GM21390 (cell line): Measurements from ENCODE around the gene PRKCA.
"Not testable (repeated sequence)": the region's sequence is repeated elsewhere in the genome, so short reads cannot be mapped to it uniquely, and the experiment has no call there.

Source experiments
- ATAC-seq: cut with Tn5 transposase; IDR thresholded peaks from one replicate; pipeline ENCODE4 v1.9.1; 2021; ENCODE audit not compliant: unreplicated experiment

Gene PRKCA

DNA sequence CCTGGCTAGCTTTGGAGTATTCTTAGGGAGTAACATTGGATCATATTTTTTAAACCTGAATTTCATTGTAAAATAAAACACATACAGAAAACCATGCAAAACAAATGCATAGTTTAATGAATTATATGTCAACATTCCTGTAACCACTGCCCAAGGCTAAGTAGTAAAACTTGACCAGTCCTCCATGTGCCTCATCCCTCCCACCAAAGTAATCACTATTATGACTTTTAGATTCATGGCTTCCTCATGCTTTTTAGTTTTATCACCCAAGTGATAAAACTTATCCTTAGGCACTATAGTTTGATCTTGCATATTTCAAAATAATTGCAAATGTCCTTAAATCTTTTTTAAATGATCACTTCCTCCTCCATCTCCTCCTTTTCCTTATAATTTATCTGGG lies 20.4 kb downstream of the PRKCA start:
- ATAC-seq: no peak

DNA sequence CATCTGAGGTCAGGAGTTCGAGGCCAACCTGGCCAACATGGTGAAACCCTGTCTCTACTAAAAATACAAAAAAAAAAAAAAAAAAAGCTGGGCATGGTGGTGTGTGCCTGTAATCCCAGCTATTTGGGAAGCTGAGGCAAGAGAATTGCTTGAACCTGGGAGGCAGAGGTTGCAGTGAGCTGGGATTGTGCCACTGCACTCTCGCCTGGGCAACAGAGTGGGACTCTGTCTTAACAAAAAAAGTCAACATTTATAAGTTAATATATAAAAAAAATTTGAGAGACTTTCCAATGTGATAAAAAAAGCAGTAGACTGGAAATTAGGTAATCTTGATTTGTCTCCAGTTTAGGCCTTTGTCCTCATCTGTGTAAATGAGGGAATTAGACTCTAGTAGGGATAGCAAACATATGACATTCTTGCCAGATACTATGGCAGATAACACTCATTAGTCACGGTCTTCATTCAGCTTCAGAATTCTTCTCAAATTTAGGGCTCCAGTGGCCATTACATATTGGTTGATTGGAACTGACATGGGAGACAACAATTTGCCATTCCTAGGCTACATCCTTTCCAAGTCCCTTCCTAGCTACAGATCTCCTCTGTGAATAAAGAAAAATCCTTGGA lies 22.1 kb downstream of the PRKCA start:
- ATAC-seq: not testable (repeated sequence)

DNA sequence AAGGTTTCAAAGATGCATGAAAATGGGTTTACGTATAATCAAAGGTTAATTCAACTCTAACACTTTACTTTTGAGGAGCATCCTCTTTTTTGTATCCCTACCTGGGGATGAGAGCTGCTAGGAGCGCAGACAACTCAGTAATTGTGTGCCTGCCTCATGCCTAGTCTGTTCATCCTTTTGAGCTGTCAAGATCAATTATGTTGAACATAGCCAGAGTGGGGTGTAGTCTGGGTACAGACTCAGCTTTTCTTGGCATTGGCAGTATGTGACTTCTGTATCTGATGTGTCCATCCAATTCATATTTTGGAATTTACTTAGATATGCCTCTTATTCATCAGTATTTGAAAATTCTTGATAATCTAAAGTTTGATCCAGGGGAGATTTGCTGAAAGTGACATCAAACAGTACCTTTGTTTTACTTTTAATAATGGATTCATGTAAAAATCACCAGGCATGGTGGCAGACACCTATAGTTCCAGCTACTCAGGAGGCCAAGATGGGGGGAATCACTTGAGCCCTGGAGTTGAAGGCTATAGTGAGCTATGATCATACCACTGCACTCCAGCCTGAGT lies 24.1 kb downstream of the PRKCA start:
- ATAC-seq: no peak

- ATAC-seq: no peak
These were observed 28.2 kb downstream of the PRKCA start for GRCh38 chr17:66330646-66331037.

DNA sequence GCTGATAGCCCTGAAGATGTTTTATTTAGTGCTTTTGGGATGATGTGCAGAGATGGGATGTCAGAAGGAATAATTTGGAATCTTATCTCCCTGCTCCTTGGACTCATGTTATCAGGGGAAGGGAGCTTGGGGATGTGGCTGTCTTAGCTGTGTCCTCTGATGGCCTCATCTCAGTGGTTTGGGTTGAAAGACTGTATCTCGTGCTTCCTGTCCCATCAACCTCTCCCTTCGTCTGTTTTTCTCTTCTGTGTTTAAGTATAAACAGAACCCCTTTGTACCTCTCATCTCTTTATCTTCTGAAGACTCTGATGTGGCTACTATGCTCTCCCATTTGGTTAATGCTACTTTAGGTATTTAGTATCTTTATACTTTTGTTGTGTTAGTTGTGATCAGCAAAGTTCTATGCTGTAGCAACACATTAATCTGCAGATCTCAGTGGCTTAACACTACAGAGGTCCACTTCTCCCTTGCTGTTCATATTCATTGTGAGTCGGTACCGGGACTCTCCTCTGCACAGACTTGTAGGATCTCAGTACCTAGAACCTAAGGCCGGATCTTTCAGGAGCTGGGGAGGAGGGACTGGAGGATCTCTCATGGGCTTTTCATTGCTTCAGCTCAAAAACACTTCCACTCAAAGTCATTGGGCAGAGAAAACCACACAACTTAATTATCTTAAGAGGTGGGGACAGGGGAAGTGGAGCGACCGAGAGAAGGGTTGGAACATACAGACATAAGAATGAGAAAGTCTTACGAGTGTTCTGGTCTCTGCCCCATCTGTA lies 28.8 kb downstream of the PRKCA start:
- ATAC-seq: no peak

GRCh38 chr17:66335797-66336196 lies 33.4 kb downstream of the PRKCA start:
- no peak for ATAC-seq

GRCh38 chr17:66337268-66337667 lies 34.9 kb downstream of the PRKCA start:
- no peak for ATAC-seq

DNA sequence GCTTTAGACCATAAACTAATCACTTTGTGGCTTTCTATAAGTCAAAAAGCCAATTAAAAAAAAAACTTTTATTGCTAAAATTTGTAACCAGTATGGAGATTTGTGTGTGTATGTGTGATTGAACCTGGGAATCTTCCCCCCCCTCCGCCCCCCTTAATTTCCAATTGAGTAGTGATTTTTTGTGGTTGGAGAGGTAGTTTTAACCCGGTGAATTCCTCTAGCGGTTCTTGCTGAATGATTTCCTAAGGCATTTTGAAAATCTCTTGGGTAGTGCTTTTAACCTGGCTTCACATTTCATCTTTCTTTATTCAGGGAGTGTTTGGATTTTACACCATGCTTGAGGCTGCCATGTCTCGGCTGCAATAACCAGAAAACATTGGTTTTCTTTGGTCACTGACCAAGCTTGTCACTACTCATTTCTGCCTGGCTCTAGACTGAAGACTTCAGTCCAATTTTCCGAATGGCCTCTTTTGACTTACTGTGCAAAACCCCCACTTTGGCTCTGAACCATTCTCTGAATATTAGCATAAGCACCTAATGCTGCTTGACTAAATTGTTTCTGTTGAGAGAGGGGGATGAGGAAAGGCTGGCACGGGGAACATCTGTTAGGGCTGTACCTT lies 35.6 kb downstream of the PRKCA start:
- no peak for ATAC-seq

DNA sequence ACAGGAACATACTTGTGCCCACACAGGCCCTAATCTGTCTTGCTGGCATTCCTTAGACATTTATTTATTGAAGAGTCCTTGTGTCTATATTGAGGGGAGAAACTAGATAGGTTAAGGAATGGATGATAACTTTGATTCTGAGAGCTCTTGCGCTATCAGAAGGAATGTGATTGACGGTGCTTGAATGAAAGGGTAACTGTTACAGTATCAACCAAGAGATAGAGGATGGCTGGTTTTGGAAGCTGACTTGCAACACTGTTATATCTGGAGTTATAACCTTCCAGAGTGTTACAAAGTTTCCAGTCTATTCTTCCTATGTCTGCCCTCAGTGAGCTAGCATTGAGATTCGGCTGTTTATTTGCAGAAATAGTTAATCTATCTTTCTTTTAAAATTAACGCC lies 36.5 kb downstream of the PRKCA start:
- no peak for ATAC-seq

DNA sequence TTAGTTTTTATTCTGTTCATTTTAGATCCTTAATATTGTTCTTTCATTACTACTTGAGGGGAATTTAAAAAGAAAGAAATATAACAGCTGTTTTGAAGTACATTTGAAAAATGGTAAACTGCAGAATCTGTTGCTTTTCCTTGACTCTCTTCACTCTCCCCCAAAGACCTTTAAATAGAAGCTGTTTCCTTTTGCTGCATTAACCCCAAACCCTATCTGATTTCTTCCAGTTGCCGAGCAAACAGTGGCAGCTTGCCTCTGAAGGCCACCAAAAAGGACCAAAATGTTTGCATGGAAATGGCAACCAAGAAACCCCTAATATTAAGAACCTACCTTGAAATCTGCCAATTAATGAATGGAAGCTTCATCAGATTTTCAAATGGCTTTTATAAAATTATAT lies 37.1 kb downstream of the PRKCA start:
- no peak for ATAC-seq

DNA sequence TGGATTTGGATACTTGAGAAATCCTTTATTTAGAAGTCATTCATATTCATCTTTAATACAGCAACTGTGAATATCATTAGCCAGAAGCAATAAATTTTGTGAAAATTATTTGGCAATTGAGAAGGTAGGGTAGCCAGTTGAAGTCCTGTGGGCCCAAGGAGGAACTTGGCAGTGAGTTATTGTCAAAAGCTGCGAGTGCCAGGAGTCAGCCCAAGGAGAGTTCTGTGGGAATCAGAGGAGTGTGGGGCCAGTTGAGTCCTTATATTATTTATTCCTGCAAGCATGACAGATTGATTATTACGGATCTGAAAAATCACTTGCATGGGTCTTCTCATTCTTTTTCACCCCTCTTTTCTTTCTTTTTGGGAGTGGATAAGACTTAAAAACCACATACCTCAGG lies 38.3 kb downstream of the PRKCA start:
- no peak for ATAC-seq

DNA sequence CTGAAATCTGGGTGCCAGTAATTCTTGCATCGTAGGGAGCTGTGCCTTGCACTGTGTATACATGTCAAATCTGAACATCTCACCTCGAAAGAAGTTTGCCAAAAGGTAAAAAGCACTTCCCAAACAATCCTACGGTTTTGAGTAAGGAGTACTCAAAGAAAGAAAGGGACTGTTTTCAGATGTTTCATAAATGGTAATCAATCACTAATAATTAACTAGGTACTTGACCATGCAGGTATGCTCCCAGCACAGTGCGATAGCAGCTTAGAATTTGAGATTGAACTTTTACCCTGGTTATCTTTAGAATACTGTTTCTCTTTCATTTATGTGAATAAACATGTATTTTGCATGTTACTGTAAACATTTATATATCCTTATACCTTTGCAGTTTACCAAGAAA lies 39.0 kb downstream of the PRKCA start:
- no peak for ATAC-seq

DNA sequence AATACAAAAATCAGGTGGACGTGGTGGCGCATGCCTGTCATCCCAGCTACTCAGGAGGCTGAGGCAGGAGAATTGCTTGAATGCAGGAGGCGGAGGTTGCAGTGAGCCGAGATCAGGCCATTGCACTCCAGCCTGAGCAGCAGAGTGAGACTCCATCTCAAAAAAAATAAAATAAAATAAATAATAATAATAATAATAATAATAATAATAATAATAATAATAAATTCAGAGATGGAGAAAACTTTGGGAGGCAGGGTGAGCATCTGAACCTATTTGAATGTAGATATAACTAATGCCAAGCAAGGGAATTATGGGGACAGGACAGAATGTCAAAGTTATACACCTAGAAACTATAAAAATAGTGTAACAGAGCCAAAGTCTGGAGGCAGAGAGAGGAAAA lies 39.9 kb downstream of the PRKCA start:
- not testable (repeated sequence) for ATAC-seq

DNA sequence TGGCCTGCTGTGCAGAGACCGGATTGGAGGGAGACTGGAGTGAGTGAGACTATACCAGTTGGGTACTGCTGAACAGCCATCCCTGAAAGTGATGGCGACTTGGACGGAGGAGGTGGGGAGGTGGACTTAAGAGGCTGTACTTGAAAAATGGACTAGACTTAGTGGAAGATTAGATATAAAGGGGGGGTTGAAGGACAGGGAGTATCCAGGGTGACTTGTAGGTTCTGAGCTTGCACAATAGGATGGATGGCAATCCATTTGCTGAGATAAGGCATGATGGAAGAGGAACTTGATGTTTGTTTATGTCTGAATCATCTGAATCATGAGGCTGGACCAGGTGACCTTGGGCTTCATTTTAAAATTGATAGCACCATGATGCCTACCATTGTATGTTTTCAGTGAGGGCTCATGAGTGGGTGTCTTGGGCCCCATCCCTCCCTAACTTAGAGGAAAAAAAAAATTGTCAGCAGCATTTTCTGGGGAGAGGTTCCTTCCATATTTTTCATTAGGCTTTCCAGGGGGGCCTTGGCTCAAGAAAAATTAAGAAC lies 41.2 kb downstream of the PRKCA start:
- no peak for ATAC-seq

GRCh38 chr17:66344473-66344872 lies 42.1 kb downstream of the PRKCA start:
- ATAC-seq: no peak

- ATAC-seq: no peak
These were observed 42.9 kb downstream of the PRKCA start for GRCh38 chr17:66345264-66345663.

- not testable (repeated sequence) for ATAC-seq
These were observed 43.7 kb downstream of the PRKCA start for GRCh38 chr17:66345949-66346638.

DNA sequence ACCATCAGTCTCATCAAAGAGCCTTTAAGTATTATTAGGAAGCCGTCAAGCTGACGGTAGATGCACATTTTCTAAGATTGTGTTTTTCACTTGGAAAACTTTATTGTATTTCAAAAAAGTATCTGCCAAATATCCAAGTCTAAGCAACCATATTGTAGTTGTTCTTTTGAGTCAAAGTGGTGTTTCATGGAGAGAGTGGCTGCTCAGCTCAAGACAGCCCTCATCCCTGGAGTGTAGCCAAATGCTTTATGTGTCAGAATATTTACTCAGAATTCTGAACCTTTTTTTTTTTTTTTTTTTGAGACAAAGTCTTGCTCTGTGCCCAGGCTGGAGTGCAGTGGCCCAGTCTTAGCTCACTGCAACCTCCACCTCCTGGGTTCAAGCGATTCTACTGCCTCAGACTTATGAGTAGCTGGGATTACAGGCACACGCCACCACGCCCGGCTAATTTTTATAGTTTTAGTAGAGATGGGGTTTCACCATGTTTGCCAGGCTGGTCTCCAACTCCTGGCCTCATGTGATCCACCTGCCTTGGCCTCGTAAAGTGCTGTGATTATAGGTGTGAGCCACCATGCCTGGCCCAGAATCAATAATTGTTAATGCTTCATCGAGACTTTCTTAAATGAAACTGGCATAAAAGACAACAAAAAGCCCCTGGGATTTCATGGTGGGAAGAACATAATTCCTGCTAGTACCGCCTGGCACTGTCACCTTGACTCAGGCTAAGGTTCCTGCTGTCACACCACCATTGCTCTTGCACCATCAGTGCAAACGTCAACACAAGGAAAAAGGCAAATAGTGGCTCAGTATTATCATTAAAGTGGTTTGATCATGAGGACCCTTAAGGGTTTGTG lies 45.5 kb downstream of the PRKCA start:
- ATAC-seq: no peak

DNA sequence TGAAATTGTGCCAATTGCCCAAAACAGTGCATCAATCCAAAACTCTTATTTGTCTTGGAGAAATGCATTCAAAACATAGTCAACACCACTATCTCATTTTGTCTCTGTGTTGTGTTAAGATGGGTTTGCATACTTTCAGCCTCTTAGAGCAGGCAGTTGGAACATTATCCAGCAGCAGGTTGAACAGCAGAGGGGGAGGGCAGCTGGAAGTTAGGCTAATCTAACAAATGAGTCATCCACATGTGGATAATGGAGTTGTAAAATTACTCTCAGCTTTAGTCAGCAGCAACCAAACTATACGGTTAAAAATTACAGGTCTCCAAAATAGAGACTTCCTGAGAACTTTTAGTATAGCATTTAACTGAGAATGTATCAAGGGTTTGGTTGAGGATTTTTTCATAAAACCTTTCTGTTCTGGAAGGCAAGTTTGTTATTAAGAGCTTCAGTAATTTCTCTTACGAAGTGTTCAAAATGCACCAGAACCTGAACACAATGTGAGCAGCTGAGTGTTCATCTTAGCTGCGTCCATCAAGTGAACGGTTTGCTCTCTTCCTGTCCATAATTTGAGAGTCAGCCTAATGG lies 46.3 kb downstream of the PRKCA start:
- ATAC-seq: no peak
